Cerebellar cortex (tissue), 1 donor: Measurements from ENCODE around the gene TTLL5.

Source experiments
- DNase-seq: peaks from one replicate; pipeline ENCODE4 v3.0.0-alpha.2; 2015; ENCODE audit warnings: low spot score

TTLL5 gene

GRCh38 chr14:75660630-75661498 is at the start of gene TTLL5, which contains the start of gene ERG28:
TTLL5 (plus strand) TSS chr14:75661246; CDS start chr14:75663150, 1,904 bp downstream.
ERG28 (minus strand) TSS chr14:75660876; CDS start chr14:75657502, 3,374 bp downstream.
- DNase-seq = peak; percentile 100

- DNase-seq = no peak
These were observed 48.9 kb upstream of the TTLL5 start for GRCh38 chr14:75612157-75612556.

GRCh38 chr14:75614179-75614578 is 46.9 kb upstream of the TTLL5 start:
- DNase-seq = no peak

DNA sequence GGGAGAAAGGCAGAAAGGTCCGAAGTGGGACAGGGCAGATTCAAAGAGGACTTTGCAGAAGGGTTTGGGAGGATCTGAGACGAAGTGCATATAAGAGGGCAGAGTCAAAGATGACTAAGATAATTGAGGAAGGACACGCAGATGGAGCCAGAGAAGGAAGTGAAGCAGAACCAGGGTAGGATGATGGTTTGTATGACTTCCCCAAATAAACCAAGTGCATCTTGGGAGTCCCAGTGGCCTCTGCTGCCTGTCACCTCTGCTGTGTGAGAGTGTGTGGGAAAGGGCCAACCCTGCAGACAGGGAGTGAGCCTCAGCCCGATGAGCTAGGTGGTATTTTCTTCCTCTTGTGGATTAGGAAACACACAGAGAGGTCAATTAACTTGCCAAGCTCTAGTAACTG is 45.8 kb upstream of the TTLL5 start:
- no peak for DNase-seq

GRCh38 chr14:75619548-75619947 is 41.5 kb upstream of the TTLL5 start:
- no peak for DNase-seq

- no peak for DNase-seq
These were observed 36.0 kb upstream of the TTLL5 start for GRCh38 chr14:75625034-75625433.

DNA sequence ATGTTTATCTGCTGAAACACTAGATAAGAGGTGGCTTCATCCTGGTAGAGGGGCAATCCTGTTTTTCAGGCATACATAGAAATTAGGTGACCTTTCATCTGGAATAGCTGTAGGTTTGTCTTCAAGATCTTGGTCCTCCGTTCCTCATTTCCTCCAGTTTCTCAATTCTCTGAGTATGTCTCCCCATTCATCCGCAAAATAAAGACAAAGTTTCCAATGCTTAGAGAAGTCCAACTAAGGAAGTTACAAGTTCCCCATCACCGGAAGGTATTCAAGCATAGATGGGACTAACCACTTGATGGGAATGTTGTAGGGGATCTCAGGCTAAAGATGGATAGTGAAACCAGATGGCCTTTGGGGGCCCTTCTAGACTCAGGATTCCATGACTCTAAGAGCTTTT is 34.6 kb upstream of the TTLL5 start:
- no peak for DNase-seq

DNA sequence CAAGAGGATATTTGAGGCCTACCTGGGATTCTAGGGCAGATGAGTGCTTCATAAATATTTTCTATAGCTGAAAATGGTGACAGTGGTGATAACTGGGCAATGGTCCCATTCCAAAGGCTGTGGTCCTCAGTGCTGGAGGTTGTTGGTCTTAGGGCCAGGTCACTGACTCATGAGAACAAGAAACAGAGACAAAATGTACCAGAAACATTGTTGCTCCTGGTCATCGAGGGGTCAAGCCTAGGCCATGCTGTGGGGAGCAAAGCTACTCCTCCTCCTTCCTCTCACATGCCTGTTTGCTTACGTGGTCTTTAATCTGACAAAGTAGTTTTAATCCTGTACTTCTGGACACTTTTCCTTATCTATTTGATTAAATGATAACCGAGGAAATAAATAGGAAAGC is 34.2 kb upstream of the TTLL5 start:
- no peak for DNase-seq

DNA sequence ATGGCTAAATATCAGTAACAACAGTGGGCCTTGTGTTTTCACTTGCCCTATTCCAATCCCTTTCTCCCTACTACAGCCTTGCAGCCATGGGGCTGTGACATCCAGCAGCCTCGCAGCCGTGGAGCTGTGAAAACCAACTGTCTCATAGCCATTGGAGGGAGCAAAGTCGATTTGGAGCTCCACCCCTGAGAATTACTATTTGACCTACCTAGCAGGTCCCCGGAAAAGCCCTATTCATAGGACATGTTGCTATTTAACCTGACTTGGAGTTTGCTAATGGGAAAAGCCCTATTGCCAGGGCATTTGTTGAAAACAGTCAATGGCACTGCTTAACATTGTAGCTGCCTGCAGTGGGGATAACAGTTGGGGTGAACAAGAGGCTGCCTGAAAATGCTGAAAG is 33.6 kb upstream of the TTLL5 start:
- DNase-seq = no peak

- no peak for DNase-seq
These were observed 32.2 kb upstream of the TTLL5 start for GRCh38 chr14:75628816-75629215.

DNA sequence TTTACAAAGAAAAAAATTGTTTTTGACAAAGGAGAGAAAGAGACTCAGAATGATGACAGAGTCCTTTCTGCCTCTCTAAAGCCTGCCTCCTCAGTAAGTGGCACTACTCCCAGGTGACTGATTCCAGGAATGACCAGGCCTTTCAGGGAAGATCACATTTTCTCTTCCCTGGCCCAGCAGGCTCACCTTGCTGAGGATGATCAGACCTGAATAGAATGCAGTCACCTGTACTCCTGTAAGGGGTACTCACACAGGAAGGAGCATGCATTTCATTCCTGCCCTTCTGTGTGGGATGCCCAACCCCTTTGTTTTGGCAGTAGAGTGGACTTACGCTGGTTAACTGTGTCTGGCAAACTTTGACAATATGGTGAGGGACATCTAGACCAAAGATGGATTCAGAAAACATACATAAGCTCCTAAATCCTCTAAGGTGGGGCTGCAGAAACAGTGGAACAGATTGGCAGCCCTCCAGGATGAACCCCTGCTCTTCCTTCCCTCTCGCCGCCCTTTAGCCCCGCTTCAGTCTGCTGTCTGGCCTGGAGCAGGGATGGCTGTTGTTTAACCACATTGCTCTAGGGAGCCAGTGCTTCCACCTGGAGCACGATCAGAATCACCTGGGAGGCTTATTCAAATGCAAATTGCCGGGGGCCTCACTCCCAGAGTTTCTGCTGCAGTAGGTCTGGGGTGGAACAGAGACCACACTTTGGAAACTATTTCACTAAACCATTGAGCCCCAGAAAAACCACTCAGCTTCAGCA is 30.2 kb upstream of the TTLL5 start:
- no peak for DNase-seq

GRCh38 chr14:75631453-75631831 is 29.6 kb upstream of the TTLL5 start:
- DNase-seq = no peak

DNA sequence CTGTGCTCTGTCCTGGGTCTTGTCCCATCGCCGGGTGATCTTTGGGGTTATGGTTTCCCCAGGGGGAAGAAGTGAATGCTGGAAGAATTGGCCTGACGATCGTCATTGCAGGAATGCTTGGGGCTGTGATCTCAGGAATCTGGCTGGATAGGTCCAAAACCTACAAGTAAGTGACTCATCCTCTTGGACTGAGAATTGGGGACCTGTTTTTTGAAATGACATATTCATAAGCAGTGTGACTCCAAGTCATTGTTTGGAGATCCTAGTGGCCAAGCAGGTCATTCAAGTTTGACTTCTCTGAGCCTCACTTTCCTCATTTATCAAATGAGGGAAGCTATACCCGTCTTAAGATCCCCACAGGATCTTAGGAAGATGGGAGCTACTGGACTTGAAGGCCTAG is 26.2 kb upstream of the TTLL5 start:
- DNase-seq = no peak

- DNase-seq = peak; percentile 71
These were observed 24.9 kb upstream of the TTLL5 start for GRCh38 chr14:75636100-75636692.

DNA sequence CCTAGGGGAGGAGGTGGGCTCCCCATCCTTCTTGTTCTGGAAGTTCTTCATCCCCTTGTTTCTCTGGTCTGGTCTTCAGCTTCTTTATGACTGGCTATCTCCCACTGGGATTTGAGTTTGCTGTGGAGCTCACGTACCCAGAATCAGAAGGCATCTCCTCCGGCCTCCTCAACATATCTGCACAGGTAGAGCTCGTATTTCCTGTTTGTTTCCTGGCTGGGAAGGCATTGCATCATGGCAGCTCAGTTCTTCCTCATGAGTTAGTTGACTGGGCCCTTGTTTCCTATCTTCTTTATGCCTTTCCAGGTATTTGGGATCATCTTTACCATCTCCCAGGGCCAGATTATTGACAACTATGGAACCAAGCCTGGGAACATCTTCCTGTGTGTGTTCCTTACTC is 20.2 kb upstream of the TTLL5 start:
- DNase-seq = no peak

DNA sequence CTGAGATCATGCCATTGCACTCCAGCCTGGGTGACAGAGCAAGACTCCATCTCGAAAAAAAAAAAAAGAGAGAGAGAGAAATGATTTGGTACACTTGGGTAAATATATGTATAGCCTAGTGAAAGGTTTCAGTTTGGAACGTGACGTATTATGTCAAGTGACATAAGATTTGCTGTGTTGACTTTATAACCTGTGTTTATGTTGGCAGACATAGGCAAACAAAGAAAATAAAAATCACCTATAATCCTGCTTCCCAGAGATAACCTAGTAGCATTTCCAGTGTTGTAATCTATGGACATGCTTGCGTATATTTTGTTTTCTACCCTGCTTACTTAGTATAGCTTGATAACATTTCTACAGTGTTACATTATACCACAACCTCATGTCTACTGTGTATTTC is 17.1 kb upstream of the TTLL5 start:
- DNase-seq = no peak

GRCh38 chr14:75645056-75645455 is 16.0 kb upstream of the TTLL5 start:
- DNase-seq = no peak

GRCh38 chr14:75646762-75647161 is 14.3 kb upstream of the TTLL5 start:
- no peak for DNase-seq

DNA sequence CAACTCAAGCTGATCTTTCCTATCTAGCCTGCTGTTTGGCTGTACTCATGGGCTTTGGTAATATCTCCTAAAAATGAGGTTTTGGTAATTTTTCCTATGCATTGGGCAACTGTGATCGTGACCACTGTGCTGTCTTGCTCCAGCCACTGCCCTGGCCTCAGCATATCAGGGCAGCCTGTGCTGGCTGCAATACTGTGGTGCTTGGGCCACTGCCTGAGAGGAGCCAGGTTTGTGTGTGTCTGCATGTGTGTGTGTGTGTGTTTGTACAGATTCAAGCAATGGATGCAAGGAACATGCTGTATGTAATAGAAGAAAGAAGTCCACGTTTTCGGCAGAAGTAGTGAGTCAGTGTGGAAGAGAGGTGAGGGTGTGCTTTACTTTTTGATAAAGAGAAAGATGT is 13.4 kb upstream of the TTLL5 start:
- no peak for DNase-seq

GRCh38 chr14:75648066-75648838 is 12.8 kb upstream of the TTLL5 start:
- DNase-seq = no peak

DNA sequence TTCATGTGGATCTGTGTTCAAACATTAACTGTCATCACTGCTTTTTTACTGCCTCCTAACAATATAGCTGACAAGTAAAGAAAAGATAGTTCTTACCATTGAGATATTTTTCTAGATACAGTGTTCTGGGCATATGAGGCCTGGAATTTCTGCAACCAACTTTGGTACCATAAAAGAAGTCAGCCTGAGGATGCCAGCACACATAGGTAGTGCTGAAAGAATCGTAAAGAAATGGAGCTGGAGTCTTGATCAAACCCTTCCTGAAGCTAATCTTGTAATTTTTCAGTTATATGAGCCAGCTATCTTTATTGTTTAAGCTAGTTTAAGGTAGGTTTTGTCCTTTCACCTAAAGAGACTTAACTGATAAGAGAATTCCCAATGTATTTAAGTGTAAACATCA is 11.7 kb upstream of the TTLL5 start:
- no peak for DNase-seq

DNA sequence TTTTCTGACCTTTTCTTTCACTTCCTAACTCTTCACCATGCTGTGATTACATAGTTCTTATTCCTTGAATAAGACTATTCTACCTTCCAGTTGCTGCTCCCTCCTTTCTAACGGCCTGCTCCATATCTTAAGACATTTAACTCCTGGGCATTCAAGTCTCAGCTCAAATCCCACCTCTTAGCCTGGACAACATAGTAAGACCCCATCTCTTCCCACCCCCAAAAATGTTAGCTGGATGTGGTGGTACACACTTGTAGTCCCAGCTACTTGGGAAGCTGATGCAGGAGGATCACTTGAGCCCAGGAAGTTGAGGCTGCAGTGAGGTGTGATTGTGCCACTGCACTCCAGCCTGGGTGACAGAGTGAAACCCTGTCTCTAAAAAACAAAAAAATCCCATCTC is 11.3 kb upstream of the TTLL5 start:
- DNase-seq = no peak
